ENCODE data around the gene LEFTY2. TPM values are rescaled to one million over a fixed set of nuclear protein-coding genes. Genes with fewer than 3 reads are reported as not detected.

Gene LEFTY2
- total and polyA plus RNA-seq, 10 of the 15 experiments (the other 5 are each of a cell fraction or from before 2014, with no cell fraction given), result not detected

DNA sequence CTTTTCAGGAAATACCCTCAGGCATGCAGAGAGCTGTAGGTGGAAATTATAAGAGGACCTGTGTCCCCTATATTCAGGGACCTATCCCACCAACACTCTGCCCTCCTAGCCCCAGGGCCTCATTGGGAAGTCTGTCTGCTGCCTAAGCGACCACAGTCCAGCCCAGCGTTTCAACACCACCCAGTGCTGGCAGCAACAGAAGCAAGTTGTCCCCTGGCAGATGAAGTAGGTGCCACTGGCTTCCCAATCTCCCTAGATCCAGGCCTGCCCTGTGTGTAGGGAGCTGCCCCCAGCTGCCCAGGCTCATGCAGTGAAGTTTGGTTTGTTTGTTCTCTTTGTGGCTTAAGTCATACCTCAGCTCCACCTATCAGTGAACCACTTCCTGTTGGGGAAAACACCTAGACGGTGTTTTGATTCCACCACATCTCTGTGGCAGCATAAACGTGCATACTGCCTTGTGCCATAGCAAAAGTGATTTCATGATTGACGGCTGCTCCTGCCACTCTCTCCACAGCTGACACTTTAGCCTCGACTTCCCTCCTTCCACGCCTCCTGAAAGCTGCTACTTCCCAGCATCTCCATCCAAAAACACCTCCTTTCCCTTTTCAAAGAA lies 44.0 kb downstream of the LEFTY2 start (continued):
- TF ChIP-seq JUNB (IDR thresholded peaks at IDR 0.05) (no peak), STAT3 (IDR thresholded peaks at IDR 0.05; ENCODE audit: low read depth, low read length) (no peak), HDGF (IDR thresholded peaks at IDR 0.05) (peak; percentile 34; the same call in 1 of the 2 replicates), NFYA (IDR thresholded peaks at IDR 0.05; ENCODE audit: borderline replicate concordance, low read depth, low read length) (no peak), FOXK2 (IDR thresholded peaks at IDR 0.05) (peak; percentile 30; the same call in 1 of the 2 replicates), RCOR1 (conservative IDR thresholded peaks at IDR 0.05; ENCODE audit: low read depth, low read length) (peak; percentile 79; the same call in 1 of the 2 replicates), EP300 (IDR thresholded peaks at IDR 0.05; ENCODE audit: borderline replicate concordance in 1 of 2, control insufficient read depth in 1 of 2, low read depth in 2 of 2, low read length in 2 of 2) (peak; percentile 51 to 61; a peak in 3 of 4 replicates), ZNF217 (IDR thresholded peaks at IDR 0.05) (no peak), POLR2AphosphoS5 (IDR thresholded peaks at IDR 0.05; ENCODE audit: low read length) (no peak; the same call in 1 of the 2 replicates), CREB1 (IDR thresholded peaks at IDR 0.05; ENCODE audit: low read depth) (peak; percentile 46; the same call in 1 of the 2 replicates), RUNX3 (IDR thresholded peaks at IDR 0.05; ENCODE audit: low read length) (peak; percentile 96), RFX5 (IDR thresholded peaks at IDR 0.05; ENCODE audit: low read depth, low read length) (no peak), DPF2 (IDR thresholded peaks at IDR 0.05) (peak; percentile 86), KAT2A (conservative IDR thresholded peaks at IDR 0.05; ENCODE audit: control insufficient read depth, low read depth, low read length) (no peak), ZNF622 (IDR thresholded peaks at IDR 0.05) (no peak), SIX5 (IDR thresholded peaks at IDR 0.05; ENCODE audit: low read depth, low read length, severe bottlenecking) (no peak), RELA (IDR thresholded peaks at IDR 0.05; ENCODE audit: borderline replicate concordance, partially characterized antibody) (peak; percentile 92), ATF7 (IDR thresholded peaks at IDR 0.05; ENCODE audit: low read depth) (peak; percentile 87), CREM (IDR thresholded peaks at IDR 0.05; ENCODE audit: low read depth) (peak; percentile 66; the same call in 1 of the 2 replicates)
- TF ChIP-seq, protein P1, sequence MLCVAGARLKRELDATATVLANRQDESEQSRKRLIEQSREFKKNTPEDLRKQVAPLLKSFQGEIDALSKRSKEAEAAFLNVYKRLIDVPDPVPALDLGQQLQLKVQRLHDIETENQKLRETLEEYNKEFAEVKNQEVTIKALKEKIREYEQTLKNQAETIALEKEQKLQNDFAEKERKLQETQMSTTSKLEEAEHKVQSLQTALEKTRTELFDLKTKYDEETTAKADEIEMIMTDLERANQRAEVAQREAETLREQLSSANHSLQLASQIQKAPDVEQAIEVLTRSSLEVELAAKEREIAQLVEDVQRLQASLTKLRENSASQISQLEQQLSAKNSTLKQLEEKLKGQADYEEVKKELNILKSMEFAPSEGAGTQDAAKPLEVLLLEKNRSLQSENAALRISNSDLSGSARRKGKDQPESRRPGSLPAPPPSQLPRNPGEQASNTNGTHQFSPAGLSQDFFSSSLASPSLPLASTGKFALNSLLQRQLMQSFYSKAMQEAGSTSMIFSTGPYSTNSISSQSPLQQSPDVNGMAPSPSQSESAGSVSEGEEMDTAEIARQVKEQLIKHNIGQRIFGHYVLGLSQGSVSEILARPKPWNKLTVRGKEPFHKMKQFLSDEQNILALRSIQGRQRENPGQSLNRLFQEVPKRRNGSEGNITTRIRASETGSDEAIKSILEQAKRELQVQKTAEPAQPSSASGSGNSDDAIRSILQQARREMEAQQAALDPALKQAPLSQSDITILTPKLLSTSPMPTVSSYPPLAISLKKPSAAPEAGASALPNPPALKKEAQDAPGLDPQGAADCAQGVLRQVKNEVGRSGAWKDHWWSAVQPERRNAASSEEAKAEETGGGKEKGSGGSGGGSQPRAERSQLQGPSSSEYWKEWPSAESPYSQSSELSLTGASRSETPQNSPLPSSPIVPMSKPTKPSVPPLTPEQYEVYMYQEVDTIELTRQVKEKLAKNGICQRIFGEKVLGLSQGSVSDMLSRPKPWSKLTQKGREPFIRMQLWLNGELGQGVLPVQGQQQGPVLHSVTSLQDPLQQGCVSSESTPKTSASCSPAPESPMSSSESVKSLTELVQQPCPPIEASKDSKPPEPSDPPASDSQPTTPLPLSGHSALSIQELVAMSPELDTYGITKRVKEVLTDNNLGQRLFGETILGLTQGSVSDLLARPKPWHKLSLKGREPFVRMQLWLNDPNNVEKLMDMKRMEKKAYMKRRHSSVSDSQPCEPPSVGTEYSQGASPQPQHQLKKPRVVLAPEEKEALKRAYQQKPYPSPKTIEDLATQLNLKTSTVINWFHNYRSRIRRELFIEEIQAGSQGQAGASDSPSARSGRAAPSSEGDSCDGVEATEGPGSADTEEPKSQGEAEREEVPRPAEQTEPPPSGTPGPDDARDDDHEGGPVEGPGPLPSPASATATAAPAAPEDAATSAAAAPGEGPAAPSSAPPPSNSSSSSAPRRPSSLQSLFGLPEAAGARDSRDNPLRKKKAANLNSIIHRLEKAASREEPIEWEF (IDR thresholded peaks at IDR 0.05; ENCODE audit: insufficient replicate concordance, low read depth, low read length), result no peak
- TF ChIP-seq, protein P2, sequence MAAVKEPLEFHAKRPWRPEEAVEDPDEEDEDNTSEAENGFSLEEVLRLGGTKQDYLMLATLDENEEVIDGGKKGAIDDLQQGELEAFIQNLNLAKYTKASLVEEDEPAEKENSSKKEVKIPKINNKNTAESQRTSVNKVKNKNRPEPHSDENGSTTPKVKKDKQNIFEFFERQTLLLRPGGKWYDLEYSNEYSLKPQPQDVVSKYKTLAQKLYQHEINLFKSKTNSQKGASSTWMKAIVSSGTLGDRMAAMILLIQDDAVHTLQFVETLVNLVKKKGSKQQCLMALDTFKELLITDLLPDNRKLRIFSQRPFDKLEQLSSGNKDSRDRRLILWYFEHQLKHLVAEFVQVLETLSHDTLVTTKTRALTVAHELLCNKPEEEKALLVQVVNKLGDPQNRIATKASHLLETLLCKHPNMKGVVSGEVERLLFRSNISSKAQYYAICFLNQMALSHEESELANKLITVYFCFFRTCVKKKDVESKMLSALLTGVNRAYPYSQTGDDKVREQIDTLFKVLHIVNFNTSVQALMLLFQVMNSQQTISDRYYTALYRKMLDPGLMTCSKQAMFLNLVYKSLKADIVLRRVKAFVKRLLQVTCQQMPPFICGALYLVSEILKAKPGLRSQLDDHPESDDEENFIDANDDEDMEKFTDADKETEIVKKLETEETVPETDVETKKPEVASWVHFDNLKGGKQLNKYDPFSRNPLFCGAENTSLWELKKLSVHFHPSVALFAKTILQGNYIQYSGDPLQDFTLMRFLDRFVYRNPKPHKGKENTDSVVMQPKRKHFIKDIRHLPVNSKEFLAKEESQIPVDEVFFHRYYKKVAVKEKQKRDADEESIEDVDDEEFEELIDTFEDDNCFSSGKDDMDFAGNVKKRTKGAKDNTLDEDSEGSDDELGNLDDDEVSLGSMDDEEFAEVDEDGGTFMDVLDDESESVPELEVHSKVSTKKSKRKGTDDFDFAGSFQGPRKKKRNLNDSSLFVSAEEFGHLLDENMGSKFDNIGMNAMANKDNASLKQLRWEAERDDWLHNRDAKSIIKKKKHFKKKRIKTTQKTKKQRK (IDR thresholded peaks at IDR 0.05; ENCODE audit: low read depth, low read length), result no peak
- TF ChIP-seq, protein P3, sequence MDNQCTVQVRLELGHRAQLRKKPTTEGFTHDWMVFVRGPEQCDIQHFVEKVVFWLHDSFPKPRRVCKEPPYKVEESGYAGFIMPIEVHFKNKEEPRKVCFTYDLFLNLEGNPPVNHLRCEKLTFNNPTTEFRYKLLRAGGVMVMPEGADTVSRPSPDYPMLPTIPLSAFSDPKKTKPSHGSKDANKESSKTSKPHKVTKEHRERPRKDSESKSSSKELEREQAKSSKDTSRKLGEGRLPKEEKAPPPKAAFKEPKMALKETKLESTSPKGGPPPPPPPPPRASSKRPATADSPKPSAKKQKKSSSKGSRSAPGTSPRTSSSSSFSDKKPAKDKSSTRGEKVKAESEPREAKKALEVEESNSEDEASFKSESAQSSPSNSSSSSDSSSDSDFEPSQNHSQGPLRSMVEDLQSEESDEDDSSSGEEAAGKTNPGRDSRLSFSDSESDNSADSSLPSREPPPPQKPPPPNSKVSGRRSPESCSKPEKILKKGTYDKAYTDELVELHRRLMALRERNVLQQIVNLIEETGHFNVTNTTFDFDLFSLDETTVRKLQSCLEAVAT (IDR thresholded peaks at IDR 0.05), result peak; percentile 86; the same call in 1 of the 2 replicates
